WTC11 (cell line): ENCODE measurements around the gene BHLHE40.

Experiments
- AFF4 ChIP-seq: sonication (generic); formaldehyde crosslinking; IDR thresholded peaks from 2 replicates; pipeline ENCODE4 v1.8.1; 2023; ENCODE audit warnings: mild to moderate bottlenecking, missing genetic modification reagents, borderline replicate concordance
- E2F4 ChIP-seq: sonication (generic); formaldehyde crosslinking; IDR thresholded peaks from 2 replicates; pipeline ENCODE4 v1.8.1; 2022; ENCODE audit warnings: low read depth, mild to moderate bottlenecking, moderate library complexity, missing genetic modification reagents, borderline replicate concordance
- ELF4 ChIP-seq: sonication (generic); formaldehyde crosslinking; IDR thresholded peaks from 2 replicates; pipeline ENCODE4 v1.8.1; 2022; ENCODE audit warnings: low read depth, mild to moderate bottlenecking, moderate library complexity, missing genetic modification reagents
- SOX15 ChIP-seq: fragments of 250-450 bp; sonication (Bioruptor Pico); IDR thresholded peaks from 2 replicates; pipeline ENCODE4 v1.9.0; 2021; ENCODE audit warnings: mild to moderate bottlenecking
- SP1 ChIP-seq: sonication (generic); formaldehyde crosslinking; conservative IDR thresholded peaks from 2 replicates; pipeline ENCODE4 v1.8.1; 2022; ENCODE audit warnings: missing genetic modification reagents
- ZNF121 ChIP-seq: sonication (generic); formaldehyde crosslinking; IDR thresholded peaks from 2 replicates; pipeline ENCODE4 v1.8.0; 2023; ENCODE audit warnings: missing genetic modification reagents
- ZNF138 ChIP-seq: sonication (generic); formaldehyde crosslinking; conservative IDR thresholded peaks from 2 replicates; pipeline ENCODE4 v1.8.1; 2022; ENCODE audit warnings: mild to moderate bottlenecking, moderate library complexity, missing genetic modification reagents
- ZSCAN18 ChIP-seq: fragments of 250-450 bp; sonication (Bioruptor Pico); IDR thresholded peaks from 2 replicates; pipeline ENCODE4 v2.1.2; 2022; ENCODE audit warnings: mild to moderate bottlenecking, moderate library complexity
- TF ChIP-seq, protein P1 (sequence below): fragments of 200-600 bp; IDR thresholded peaks from 2 replicates; pipeline ENCODE4 v1.8.0; 2022; ENCODE audit warnings: antibody characterized with exemption
- TF ChIP-seq, protein P2 (sequence below): sonication (generic); formaldehyde crosslinking; IDR thresholded peaks from 2 replicates; pipeline ENCODE4 v1.8.1; 2022; ENCODE audit warnings: low read depth, missing genetic modification reagents, borderline replicate concordance

GRCh38 chr3:4936982-4937614 lies 42.1 kb upstream of the BHLHE40 start:
- TF ChIP-seq, protein P1, sequence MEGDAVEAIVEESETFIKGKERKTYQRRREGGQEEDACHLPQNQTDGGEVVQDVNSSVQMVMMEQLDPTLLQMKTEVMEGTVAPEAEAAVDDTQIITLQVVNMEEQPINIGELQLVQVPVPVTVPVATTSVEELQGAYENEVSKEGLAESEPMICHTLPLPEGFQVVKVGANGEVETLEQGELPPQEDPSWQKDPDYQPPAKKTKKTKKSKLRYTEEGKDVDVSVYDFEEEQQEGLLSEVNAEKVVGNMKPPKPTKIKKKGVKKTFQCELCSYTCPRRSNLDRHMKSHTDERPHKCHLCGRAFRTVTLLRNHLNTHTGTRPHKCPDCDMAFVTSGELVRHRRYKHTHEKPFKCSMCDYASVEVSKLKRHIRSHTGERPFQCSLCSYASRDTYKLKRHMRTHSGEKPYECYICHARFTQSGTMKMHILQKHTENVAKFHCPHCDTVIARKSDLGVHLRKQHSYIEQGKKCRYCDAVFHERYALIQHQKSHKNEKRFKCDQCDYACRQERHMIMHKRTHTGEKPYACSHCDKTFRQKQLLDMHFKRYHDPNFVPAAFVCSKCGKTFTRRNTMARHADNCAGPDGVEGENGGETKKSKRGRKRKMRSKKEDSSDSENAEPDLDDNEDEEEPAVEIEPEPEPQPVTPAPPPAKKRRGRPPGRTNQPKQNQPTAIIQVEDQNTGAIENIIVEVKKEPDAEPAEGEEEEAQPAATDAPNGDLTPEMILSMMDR = no peak
- TF ChIP-seq E2F4 (CRISPR knock-in tag) (no peak), SP1 (CRISPR knock-in tag) (no peak), ZSCAN18 (CRISPR knock-in tag) (no peak), ZNF121 (no peak), SOX15 (no peak), ZNF138 (CRISPR knock-in tag) (no peak), AFF4 (CRISPR knock-in tag) (no peak), ELF4 (CRISPR knock-in tag) (no peak)
- TF ChIP-seq, protein P2, sequence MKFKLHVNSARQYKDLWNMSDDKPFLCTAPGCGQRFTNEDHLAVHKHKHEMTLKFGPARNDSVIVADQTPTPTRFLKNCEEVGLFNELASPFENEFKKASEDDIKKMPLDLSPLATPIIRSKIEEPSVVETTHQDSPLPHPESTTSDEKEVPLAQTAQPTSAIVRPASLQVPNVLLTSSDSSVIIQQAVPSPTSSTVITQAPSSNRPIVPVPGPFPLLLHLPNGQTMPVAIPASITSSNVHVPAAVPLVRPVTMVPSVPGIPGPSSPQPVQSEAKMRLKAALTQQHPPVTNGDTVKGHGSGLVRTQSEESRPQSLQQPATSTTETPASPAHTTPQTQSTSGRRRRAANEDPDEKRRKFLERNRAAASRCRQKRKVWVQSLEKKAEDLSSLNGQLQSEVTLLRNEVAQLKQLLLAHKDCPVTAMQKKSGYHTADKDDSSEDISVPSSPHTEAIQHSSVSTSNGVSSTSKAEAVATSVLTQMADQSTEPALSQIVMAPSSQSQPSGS = no peak
